Measurements from ENCODE around the gene ZNF48. TPM values are rescaled to one million over a fixed set of nuclear protein-coding genes. Genes with fewer than 3 reads are reported as not detected.

The ZNF48 gene
- total RNA-seq, 1 experiment from 2014 or later = 8.9 TPM

DNA sequence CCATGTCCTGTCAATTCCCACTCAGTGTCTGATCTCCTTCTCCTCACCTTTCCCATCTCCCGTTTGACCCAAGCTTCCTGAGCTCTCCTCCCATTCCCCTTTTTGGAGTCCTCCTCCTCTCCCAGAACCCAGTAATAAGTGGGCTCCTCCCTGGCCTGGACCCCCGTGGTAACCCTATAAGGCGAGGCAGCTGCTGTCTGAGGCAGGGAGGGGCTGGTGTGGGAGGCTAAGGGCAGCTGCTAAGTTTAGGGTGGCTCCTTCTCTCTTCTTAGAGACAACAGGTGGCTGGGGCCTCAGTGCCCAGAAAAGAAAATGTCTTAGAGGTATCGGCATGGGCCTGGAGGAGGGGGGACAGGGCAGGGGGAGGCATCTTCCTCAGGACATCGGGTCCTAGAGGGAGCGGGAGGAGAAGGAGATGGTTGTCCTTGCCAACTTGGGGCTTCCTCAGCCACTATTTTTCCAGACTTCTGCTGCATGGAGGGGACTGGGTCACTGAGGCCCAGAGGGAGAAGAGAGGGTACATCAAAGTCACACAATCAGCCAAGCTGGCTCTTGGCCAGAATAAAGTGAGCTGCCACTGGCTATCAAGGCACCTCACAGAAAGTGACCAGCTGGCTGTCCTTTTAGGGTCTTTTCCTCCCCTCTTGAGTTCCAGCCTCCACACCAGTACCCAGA is 23.0 kb upstream of the ZNF48 start:
- no peak overlapping the region for H2AFZ ChIP-seq (ENCODE audit: low read length)
- DNase-seq (no peak), ATAC-seq (no peak)
- no peak overlapping the region for H3K9ac ChIP-seq (ENCODE audit: low read length)
- H3K27ac ChIP-seq (ENCODE audit: low read length) = no peak overlapping the region
- no peak overlapping the region for H3K4me3 ChIP-seq (ENCODE audit: low read length)
- POLR2A ChIA-PET (ENCODE audit: unreplicated experiment) = no interaction called here
- intact Hi-C loops (cut with micrococcal nuclease) = no loop called here
- H3K79me2 ChIP-seq (ENCODE audit: low read length) = peaks cover 27% of the 10 kb centered on the region
- H4K20me1 ChIP-seq (ENCODE audit: low read length) = peaks cover 17% of the 10 kb centered on the region
- CTCF ChIA-PET = no interaction called here
- H3K9me3 ChIP-seq (ENCODE audit: low read length) = no peaks in the 10 kb centered on the region
- H3F3A ChIP-seq (ENCODE audit: low read length, unreplicated experiment) = no peaks in the 10 kb centered on the region
- H3K4me1 ChIP-seq (ENCODE audit: insufficient read depth, low read length) = peaks cover 16% of the 10 kb centered on the region
- TF ChIP-seq, protein P1, sequence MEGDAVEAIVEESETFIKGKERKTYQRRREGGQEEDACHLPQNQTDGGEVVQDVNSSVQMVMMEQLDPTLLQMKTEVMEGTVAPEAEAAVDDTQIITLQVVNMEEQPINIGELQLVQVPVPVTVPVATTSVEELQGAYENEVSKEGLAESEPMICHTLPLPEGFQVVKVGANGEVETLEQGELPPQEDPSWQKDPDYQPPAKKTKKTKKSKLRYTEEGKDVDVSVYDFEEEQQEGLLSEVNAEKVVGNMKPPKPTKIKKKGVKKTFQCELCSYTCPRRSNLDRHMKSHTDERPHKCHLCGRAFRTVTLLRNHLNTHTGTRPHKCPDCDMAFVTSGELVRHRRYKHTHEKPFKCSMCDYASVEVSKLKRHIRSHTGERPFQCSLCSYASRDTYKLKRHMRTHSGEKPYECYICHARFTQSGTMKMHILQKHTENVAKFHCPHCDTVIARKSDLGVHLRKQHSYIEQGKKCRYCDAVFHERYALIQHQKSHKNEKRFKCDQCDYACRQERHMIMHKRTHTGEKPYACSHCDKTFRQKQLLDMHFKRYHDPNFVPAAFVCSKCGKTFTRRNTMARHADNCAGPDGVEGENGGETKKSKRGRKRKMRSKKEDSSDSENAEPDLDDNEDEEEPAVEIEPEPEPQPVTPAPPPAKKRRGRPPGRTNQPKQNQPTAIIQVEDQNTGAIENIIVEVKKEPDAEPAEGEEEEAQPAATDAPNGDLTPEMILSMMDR (conservative IDR thresholded peaks at IDR 0.05; ENCODE audit: low read depth, low read length) = no peak
- no peak for TF ChIP-seq EZH2phosphoT487 (IDR thresholded peaks at IDR 0.05; ENCODE audit: borderline replicate concordance, low read length)
- no peak for TF ChIP-seq EZH2 (IDR thresholded peaks at IDR 0.05; ENCODE audit: low read length, unreplicated experiment)
- no peaks in the 10 kb centered on the region for H3K9me2 ChIP-seq (replicated peaks; ENCODE audit: low read length)
- H3K27me3 ChIP-seq (ENCODE audit: low read length) = no peaks in the 10 kb centered on the region
- H3K36me3 ChIP-seq (ENCODE audit: low read depth, low read length) = no peaks in the 10 kb centered on the region
- no peak overlapping the region for H3K4me2 ChIP-seq (ENCODE audit: low read length)
- BruUV-seq (replicated peaks) = no TSS peak

DNA sequence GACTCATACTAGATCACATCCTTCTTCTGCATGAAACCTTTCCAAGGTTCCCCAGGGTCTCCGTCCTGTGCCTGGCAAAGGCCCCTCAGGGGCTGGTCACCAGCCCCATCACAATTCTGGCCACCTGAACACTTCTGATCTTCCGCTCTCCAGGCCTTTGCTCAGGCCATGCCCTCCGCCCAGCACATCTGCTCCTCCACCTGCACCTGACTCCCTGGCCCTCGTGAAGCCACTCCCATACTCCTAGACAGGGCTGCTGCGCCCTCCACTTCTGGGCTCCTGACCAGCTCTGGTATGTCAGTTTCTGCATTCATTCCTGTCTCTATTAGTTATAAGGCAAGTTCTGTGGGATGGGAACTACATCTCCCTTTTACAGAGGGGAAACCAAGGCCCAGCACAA is 22.5 kb upstream of the ZNF48 start:
- Histone ChIP-seq H4K20me1 (ENCODE audit: low read length) (peaks cover 12% of the 10 kb centered on the region), H3K79me2 (ENCODE audit: low read length) (peaks cover 21% of the 10 kb centered on the region), H3K9me2 (replicated peaks; ENCODE audit: low read length) (no peaks in the 10 kb centered on the region), H3F3A (ENCODE audit: low read length, unreplicated experiment) (no peaks in the 10 kb centered on the region), H3K9me3 (ENCODE audit: low read length) (no peaks in the 10 kb centered on the region), H3K27me3 (ENCODE audit: low read length) (no peaks in the 10 kb centered on the region), H2AFZ (ENCODE audit: low read length) (no peak overlapping the region), H3K27ac (ENCODE audit: low read length) (no peak overlapping the region), H3K4me1 (ENCODE audit: insufficient read depth, low read length) (peaks cover 16% of the 10 kb centered on the region), H3K4me2 (ENCODE audit: low read length) (no peak overlapping the region), H3K36me3 (ENCODE audit: low read depth, low read length) (no peaks in the 10 kb centered on the region), H3K9ac (ENCODE audit: low read length) (no peak overlapping the region), H3K4me3 (ENCODE audit: low read length) (no peak overlapping the region)
- no TSS peak for BruUV-seq (replicated peaks)
- CTCF ChIA-PET = no interaction called here
- TF ChIP-seq EZH2 (IDR thresholded peaks at IDR 0.05; ENCODE audit: low read length, unreplicated experiment) = no peak
- TF ChIP-seq, protein P1 (conservative IDR thresholded peaks at IDR 0.05; ENCODE audit: low read depth, low read length) = no peak
- POLR2A ChIA-PET (ENCODE audit: unreplicated experiment) = no interaction called here
- intact Hi-C loops (cut with micrococcal nuclease) = no loop called here
- ATAC-seq (no peak), DNase-seq (no peak)

DNA sequence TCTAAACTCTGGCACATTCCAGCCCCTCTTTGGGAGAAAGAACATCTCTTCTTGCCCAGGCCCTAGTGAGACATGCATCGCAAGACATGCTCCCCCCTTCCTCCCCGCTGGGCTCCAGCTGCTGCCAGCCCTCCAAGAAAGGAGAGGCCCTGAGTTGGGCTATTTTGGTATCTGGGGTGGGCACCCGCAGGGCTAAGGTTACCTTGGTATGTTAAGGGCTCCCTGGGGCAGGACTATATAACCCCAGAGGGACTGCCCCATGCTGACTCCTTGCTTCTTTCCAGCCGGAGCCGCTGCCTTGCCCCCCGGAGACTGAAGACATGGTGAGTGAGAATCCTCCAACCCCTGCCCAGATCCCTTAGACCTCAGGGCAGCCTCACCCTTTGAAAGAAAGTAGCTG is 20.7 kb upstream of the ZNF48 start, which contains the start of gene MYL11:
Gene MYL11, plus strand, starts transcription at position 265 of the 400 bp plus-strand sequence. Its CDS starts 56 bp downstream, at position 321.
- POLR2A ChIA-PET (ENCODE audit: unreplicated experiment) = no interaction called here
- no peak for ATAC-seq
- TF ChIP-seq EZH2 (IDR thresholded peaks at IDR 0.05; ENCODE audit: low read length, unreplicated experiment) = no peak
- TF ChIP-seq, protein P1 (conservative IDR thresholded peaks at IDR 0.05; ENCODE audit: low read depth, low read length) = no peak
- TF ChIP-seq EZH2phosphoT487 (IDR thresholded peaks at IDR 0.05; ENCODE audit: borderline replicate concordance, low read length) = no peak
- Histone ChIP-seq H3K9me2 (replicated peaks; ENCODE audit: low read length) (no peaks in the 10 kb centered on the region), H4K20me1 (ENCODE audit: low read length) (no peaks in the 10 kb centered on the region), H3K36me3 (ENCODE audit: low read depth, low read length) (no peaks in the 10 kb centered on the region), H3K9ac (ENCODE audit: low read length) (no peak within 1 kb of the TSS), H3K4me2 (ENCODE audit: low read length) (no peak within 1 kb of the TSS), H3K4me1 (ENCODE audit: insufficient read depth, low read length) (peaks cover 11% of the 10 kb centered on the region; the same call in 1 of the 2 replicates), H3K4me3 (ENCODE audit: low read length) (no peak within 1 kb of the TSS), H2AFZ (ENCODE audit: low read length) (no peak within 1 kb of the TSS), H3K27me3 (ENCODE audit: low read length) (no peaks in the 10 kb centered on the region), H3K79me2 (ENCODE audit: low read length) (peaks cover 3% of the 10 kb centered on the region), H3K27ac (ENCODE audit: low read length) (no peak within 1 kb of the TSS), H3K9me3 (ENCODE audit: low read length) (no peaks in the 10 kb centered on the region), H3F3A (ENCODE audit: low read length, unreplicated experiment) (no peaks in the 10 kb centered on the region)
- CTCF ChIA-PET = no interaction called here
- intact Hi-C loops (cut with micrococcal nuclease) = no loop called here
- no peak for DNase-seq
- no TSS peak for BruUV-seq (replicated peaks)
